T follicular helper cell (primary cell): Measurements from ENCODE around the gene MCRIP2.

Experiments used
- DNase-seq: peaks from one replicate; pipeline ENCODE4 v3.0.0-alpha.2; 2020; ENCODE audit warnings: low read depth

The MCRIP2 gene

DNA sequence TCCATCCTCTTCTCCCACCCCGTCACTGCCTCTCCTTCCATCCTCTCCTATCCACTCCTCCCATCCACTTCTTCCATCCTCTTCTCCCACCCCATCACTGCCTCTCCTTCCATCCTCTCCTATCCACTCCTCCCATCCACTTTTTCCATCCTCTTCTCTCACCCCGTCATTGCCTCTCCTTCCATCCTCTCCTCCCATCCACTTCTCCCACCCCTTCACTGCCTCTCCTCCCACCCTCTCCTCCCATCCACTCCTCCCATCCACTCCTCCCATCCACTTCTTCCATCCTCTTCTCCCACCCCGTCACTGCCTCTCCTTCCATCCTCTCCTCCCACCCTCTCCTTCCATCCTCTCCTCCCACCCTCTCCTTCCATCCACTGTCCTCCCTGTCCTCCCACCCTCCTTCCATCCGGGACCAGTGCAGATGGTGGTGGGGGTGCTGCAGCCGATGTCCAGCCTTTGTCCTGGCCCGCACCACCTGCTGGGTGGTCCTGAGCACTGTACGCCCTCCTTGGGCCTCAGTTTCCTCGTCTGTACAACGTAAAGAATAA lies 9.7 kb upstream of the MCRIP2 start:
- no peak for DNase-seq

DNA sequence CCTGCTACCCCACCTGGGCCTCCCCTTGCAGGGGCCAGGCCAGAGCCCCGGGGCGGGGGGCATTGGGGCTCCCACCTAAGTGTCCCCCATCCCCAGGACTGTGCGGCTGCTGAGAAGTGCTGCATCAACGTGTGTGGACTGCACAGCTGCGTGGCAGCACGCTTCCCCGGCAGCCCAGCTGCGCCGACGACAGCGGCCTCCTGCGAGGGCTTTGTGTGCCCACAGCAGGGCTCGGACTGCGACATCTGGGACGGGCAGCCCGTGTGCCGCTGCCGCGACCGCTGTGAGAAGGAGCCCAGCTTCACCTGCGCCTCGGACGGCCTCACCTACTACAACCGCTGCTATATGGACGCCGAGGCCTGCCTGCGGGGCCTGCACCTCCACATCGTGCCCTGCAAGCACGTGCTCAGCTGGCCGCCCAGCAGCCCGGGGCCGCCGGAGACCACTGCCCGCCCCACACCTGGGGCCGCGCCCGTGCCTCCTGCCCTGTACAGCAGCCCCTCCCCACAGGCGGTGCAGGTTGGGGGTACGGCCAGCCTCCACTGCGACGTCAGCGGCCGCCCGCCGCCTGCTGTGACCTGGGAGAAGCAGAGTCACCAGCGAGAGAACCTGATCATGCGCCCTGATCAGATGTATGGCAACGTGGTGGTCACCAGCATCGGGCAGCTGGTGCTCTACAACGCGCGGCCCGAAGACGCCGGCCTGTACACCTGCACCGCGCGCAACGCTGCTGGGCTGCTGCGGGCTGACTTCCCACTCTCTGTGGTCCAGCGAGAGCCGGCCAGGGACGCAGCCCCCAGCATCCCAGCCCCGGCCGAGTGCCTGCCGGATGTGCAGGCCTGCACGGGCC lies 8.9 kb upstream of the MCRIP2 start:
- DNase-seq, result no peak

- DNase-seq, result no peak
Observed at GRCh38 chr16:633336-634050, 8.1 kb upstream of the MCRIP2 start.

DNA sequence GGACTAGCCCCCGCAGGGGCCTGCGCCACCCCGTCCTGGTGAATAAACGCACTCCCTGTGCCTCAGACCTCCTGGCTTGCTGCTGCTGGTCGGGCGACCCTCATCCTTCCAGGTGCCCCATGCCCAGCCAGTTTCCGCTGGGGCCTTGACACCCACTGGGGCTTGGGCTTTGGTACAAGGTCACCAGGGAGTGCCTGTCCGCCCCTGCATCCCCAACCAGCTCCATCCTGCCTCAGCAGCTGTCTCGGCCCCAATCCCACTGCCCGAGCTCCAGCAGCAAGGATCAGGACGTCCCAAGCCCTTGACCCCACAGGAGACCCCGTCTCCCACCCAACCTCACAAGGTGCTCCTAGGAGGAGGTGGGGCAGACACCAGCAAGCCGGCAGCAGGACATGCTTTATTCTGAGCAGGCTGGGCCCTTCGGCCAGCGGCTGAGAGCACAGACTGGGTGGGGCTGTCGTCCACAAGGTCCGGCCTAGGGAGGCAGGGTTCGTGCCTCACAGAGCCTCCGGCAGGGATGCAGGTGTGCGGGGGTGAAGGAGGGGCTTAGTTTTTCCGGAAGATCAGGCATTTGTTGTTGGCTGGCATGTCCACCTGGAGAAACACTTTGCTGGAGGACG lies 7.5 kb upstream of the MCRIP2 start:
- no peak for DNase-seq

DNA sequence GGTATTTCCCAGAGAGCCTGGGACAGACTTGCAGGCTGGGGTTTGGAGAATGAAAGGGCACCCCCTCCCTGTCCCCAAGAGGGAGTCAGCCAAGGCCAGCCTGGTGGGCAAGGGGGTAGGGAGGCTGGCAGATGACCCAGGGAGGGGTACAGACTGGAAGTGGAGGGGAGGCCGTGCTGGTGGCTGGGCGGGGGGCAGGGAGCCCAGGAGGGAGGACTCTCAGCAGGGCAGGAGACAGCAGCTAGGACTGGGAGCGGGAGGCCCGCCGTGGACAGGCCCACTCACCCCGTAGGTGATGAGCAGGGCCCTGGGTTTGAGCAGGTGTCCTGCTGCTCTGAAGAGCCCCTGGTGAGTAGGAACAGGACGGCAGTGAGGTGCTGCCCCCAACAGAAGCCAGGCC lies 6.6 kb upstream of the MCRIP2 start:
- no peak for DNase-seq

DNA sequence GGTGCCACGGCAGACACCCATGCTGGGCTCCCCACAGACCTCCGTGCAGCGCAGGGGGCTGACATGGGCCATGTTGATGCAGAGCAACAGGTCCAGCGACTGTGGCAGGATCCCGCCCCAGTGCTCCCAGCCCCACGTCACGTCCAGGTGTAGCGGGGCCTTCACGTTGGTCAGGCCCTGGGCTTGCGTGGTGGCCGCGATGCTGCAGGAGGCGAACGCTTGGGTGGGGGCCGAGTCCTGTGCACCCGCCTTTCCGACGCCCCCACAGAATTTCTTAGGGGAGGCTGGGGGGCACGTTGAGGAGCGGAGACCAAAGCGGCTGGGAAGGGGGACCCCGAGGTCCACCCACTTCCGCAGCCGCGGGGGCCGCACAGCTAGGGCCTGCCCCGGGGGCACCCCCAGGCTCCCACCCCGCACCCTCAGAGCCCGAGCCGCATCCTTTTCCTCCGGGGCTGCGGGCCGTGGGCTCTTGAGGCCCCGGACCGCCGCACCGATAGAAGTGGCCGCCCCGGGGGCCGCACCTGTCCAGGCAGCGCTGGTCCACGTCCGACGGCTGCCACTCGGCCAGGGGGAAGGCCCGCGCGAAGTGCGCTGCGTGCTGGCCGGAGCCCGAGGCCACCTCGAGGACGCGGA lies 5.9 kb upstream of the MCRIP2 start:
- DNase-seq, result no peak

DNA sequence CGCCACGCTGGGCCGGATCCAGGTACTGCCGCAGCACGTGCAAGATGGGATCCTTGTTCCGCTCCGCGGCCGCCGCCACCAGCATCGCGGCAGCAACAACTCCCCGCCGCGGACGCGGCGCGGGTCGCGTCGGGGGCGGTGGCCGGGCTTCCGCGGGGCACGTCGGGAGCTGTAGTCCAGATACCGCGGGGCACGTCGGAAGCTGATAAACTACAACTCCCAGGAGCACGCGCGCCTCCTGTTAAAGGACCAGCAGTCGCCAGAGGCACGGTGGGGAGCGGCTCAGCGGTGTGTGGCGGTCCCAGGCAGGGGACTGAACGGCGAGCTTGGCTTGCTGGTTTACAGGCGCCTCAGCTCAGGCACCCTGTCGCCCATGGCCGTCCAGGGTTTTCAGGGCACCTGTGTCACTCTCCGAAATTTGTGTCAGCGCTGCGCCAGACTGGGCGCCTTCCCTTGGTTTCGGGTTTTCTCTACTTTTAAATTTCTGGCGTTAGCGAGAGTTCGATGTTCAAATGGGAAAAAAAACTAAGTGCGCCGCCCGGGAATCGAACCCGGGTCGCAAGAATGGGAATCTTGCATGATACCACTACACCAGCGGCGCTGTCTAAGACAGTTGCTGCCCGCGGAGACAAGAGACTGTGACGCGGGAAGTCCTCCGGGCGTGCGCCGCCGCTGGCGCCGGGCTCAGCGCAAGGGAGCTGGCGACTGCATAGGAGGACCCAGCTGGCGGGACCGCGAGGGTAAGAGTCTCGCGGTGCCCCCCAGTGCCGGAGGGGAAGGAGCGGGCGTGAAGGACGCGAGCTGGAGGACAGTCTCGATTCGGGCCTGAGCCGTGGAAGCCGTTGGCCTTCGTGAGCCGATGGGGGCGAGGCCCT lies 5.2 kb upstream of the MCRIP2 start, which contains the start of gene METTL26:
TSS of gene METTL26 (minus strand) at position 100 of the 875 bp plus-strand sequence. CDS start at position 85, 15 bp downstream.
- DNase-seq, result peak; percentile 90

GRCh38 chr16:637081-638018 lies 4.3 kb upstream of the MCRIP2 start:
- DNase-seq, result peak; percentile 85

DNA sequence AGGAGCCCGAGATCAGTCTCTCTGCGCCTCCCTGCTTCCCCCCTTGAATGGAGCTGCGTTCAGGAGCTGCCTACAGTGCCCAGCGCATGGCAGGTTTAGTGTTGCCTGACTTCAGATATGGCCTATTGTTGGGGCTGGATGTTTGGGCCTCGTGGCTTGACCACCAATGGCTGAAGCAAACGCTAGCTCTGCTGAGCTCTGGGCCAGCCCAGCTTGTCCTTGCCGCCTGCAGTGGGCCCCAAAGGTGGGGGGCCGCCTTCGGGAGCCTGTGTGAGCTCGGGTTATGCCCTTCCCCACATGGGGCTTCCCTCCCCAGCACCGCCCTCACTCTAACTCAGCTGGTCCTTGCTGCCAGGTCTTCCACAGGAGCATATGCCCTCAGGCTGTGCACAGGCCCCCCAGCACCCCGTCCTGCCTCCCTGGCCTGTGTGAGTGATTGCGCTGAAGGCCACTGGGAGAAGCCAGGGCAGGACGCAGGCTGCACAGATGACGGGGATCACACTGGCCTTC lies 3.5 kb upstream of the MCRIP2 start:
- DNase-seq, result no peak

DNA sequence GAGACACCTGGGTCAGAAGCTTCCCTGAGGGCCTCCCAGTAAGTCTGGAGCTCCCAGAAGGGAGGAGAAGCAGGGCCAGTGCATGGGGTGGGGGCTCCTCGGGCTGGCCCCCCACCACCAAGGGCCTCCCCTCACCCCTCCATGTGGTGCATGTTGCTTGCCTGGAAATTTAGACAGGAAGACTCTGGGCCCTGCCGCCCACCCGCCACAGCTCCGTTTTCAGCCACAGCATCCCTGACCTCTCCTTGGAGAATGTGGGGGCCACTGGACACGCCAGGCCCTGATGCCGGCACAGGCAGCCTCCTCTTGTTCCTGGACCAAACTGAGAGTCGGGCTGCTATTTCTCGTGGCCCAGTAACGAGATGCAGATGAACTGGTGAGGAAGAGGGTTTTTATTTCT lies 2.8 kb upstream of the MCRIP2 start:
- DNase-seq, result no peak

GRCh38 chr16:640614-641013 lies 1.0 kb upstream of the MCRIP2 start:
- DNase-seq, result no peak

DNA sequence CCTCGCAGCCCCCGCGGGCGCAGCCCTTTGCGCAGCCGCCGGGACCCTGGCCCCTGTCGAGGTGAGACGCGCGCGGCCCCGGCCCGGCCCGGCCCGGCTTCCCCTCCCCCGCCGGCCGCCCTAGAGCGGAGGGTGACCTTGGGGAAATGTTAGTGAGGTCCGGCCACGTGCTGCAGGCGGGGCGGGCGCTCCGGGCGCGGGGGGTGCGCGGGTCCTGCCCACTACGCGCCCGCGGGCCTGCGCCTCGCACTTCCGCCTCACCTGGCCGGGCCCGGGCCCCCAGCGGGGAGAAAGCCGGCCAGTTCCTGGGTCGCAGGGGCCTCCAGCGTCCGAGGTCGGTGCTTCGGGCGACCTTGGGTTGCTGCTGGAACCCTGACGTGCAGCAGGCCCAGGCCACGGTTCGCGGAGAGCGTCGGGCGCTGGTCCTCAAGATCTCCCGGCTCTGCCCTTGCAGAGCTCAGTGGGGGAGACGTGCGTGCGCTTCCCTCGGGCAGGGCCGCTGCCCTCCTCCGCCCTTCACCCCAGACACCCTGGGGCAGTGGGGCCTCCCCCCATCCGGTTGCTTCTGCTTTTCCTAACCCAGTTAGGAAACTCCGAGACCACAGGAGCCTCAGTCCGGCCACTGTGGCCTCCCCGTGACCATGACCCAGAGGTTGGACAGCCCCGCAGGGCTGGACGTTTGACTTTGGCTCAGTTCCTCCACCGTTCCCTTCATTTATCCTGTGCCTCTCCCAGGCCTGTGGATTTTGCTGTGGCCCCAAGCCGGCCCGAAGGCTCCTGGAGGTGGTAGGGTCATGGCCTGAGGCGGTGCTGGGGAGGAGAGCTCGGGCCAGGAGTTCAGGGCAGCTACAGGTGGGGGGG lies 791 bp downstream of the MCRIP2 start:
- DNase-seq, result no peak

- no peak for DNase-seq
Observed at GRCh38 chr16:643050-643368, 1.4 kb downstream of the MCRIP2 start.

GRCh38 chr16:644556-644955 lies 2.9 kb downstream of the MCRIP2 start:
- no peak for DNase-seq

GRCh38 chr16:645852-646678 lies 4.4 kb downstream of the MCRIP2 start:
- DNase-seq, result no peak

DNA sequence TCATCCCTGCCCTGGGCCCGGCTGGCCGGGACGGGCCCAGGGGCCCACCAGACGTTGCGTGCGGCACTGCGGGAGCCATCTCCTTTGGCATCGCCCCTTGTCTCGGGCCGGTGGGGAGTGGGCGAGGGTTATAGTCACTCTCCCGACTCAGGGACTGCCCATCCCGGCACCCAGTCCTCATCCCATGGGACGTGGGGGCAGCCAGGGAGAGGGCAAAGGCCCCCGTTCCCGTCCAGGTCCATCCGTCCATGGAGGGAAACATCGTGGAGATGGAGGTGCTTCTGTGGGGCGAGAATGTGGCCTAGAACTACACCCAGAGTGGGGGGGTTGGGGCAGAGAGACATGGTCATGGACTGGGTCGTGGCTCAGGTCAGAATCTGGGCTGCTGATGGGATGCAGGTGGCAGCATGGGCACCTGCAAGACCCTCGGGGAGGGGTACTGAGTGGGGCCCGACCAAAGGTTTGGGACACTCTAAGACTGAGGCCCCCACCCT lies 5.1 kb downstream of the MCRIP2 start:
- no peak for DNase-seq

DNA sequence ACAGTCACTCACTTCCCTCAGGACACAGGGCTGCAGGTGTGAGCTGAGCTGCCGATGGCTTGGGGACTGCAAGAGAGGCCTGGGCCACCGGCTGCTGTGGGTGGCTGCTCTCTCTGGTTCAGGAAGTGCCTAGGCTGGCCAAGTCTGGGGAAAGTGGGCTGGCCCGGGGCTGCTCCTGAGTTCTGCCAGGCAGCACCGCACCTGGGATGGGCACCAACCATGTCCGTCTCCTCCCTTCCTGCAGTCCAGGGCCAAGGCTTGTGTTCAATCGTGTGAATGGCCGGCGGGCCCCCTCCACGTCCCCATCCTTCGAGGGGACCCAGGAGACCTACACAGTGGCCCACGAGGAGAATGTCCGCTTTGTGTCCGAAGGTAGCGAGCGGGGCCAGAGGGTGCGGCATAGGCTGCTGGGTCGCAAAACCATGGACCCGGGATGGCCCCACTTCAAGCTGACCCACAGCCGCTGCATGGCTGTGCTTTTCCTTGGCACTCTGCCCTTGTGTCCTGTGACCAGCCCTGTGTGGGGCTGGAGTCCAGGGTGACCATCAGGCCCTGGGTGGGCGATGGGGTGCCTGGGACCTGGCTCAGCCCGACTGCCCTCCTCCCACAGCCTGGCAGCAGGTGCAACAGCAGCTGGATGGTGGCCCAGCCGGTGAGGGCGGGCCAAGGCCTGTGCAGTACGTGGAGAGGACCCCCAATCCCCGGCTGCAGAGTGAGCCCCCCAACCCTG lies 5.7 kb downstream of the MCRIP2 start:
- no peak for DNase-seq
